HepG2 (cell line): Measurements from ENCODE around the gene RREB1. TPM values are rescaled to one million over a fixed set of nuclear protein-coding genes. Genes with fewer than 3 reads are reported as not detected.

Source experiments
- DNMT3B ChIP-seq: conservative IDR thresholded peaks from 2 replicates; pipeline ENCODE4 v1.6.1; 2016; ENCODE audit warnings: missing biosample characterization, control low read depth
- EP300 ChIP-seq, 3 experiments: sonication (generic) in 1 of 3; formaldehyde crosslinking in 1 of 3; IDR thresholded peaks; 2 replicates each; pipeline versions ENCODE4 v1.5.1 to v1.6.1; 2011 to 2020; ENCODE audit warnings: low read depth in 2 of 3, low read length in 2 of 3, borderline replicate concordance in 1 of 3, improper control_type of control experiment in 1 of 3, mild to moderate bottlenecking in 1 of 3, missing genetic modification reagents in 1 of 3, moderate library complexity in 1 of 3
- HMG20A ChIP-seq: IDR thresholded peaks from 2 replicates; pipeline ENCODE4 v1.6.1; 2016; ENCODE audit warnings: borderline replicate concordance
- HNF4G ChIP-seq, 2 experiments: sonication (generic) in 1 of 2; formaldehyde crosslinking in 1 of 2; IDR thresholded peaks; 2 replicates each; pipeline versions ENCODE4 v1.4.0 to v1.6.1; 2011 to 2020; ENCODE audit warnings: borderline replicate concordance in 2 of 2, low read depth in 2 of 2, mild to moderate bottlenecking in 2 of 2, low read length in 1 of 2, missing genetic modification reagents in 1 of 2, moderate library complexity in 1 of 2
- KAT7 ChIP-seq: IDR thresholded peaks from 2 replicates; pipeline ENCODE4 v1.6.1; 2018; ENCODE audit warnings: borderline replicate concordance, missing compliant biosample characterization
- KLF13 ChIP-seq: sonication (generic); formaldehyde crosslinking; IDR thresholded peaks from 2 replicates; pipeline ENCODE4 v1.4.0; 2020; ENCODE audit warnings: mild to moderate bottlenecking, missing genetic modification reagents
- LCORL ChIP-seq, 2 experiments: fragments of 450-650 bp in 1 of 2; sonication (generic) in 1 of 2; formaldehyde crosslinking in 1 of 2; IDR thresholded peaks; 2 replicates each; pipeline versions ENCODE4 v1.5.0 to v1.6.1; 2017 to 2020; ENCODE audit warnings: antibody characterized with exemption in 1 of 2, missing genetic modification reagents in 1 of 2
- MED8 ChIP-seq: sonication (generic); formaldehyde crosslinking; IDR thresholded peaks from 2 replicates; pipeline ENCODE4 v1.8.1; 2023; ENCODE audit warnings: mild to moderate bottlenecking, missing genetic modification reagents; ENCODE audit not compliant: insufficient replicate concordance
- RAD21 ChIP-seq: fragments of 450-650 bp; formaldehyde crosslinking; IDR thresholded peaks from 2 replicates; pipeline ENCODE4 v1.5.0; 2020; ENCODE audit warnings: mild to moderate bottlenecking
- RXRA ChIP-seq: sonication (generic); formaldehyde crosslinking; IDR thresholded peaks from 2 replicates; pipeline ENCODE4 v1.5.1; 2020; ENCODE audit warnings: missing genetic modification reagents
- U2AF1 ChIP-seq: fragments of 200-400 bp; formaldehyde crosslinking; optimal IDR thresholded peaks from 2 replicates; pipeline ENCODE3; 2017; ENCODE audit warnings: mild to moderate bottlenecking, low read depth, low read length
- WIZ ChIP-seq: sonication (generic); formaldehyde crosslinking; IDR thresholded peaks from 2 replicates; pipeline ENCODE4 v1.5.1; 2020; ENCODE audit warnings: mild to moderate bottlenecking, missing genetic modification reagents
- ZBTB43 ChIP-seq: sonication (generic); formaldehyde crosslinking; conservative IDR thresholded peaks from 2 replicates; pipeline ENCODE4 v1.4.0; 2020; ENCODE audit warnings: missing genetic modification reagents
- ZNF577 ChIP-seq: sonication (generic); formaldehyde crosslinking; IDR thresholded peaks from 2 replicates; pipeline ENCODE4 v1.4.0; 2020; ENCODE audit warnings: mild to moderate bottlenecking, low read depth, missing genetic modification reagents, borderline replicate concordance
- ZNF766 ChIP-seq: sonication (generic); formaldehyde crosslinking; IDR thresholded peaks from 2 replicates; pipeline ENCODE4 v1.5.0; 2020; ENCODE audit warnings: missing genetic modification reagents, borderline replicate concordance
- polyA plus RNA-seq, 8 experiments: library from polyadenylated mRNA; depleted of rRNA in 3 of 8; stranded (reverse) in 7 of 8; unstranded in 1 of 8; fragments of >200 nt; fragmentation: Illumina TruSeq in 4 of 8; extraction: Trizol in 4 of 8; gene quantifications; 2 replicates each; pipeline versions ENCODE4 v1.2.1 to v1.2.3, GENCODE V29; 2011 to 2016; ENCODE audit warnings: low read depth in 4 of 8, missing spikeins in 1 of 8, mixed read lengths in 1 of 8; ENCODE audit not compliant: insufficient read depth in 1 of 8
- total RNA-seq, 5 experiments: library from RNA; depleted of rRNA; stranded (reverse); fragments of >200 nt; fragmentation: Illumina TruSeq; extraction: Trizol; gene quantifications; 2 replicates each; pipeline ENCODE4 v1.2.3, GENCODE V29; 2016; ENCODE audit warnings: low read depth in 1 of 5
- TF ChIP-seq, protein P1 (sequence below): IDR thresholded peaks from 2 replicates; pipeline ENCODE4 v1.4.0; 2020; ENCODE audit warnings: mild to moderate bottlenecking, missing genetic modification reagents
- TF ChIP-seq, protein P2 (sequence below): IDR thresholded peaks from 2 replicates; pipeline ENCODE4 v1.6.1; 2016; ENCODE audit warnings: mild to moderate bottlenecking, missing biosample characterization, missing genetic modification reagents
- TF ChIP-seq, protein P3 (sequence below): sonication (generic); formaldehyde crosslinking; IDR thresholded peaks from 2 replicates; pipeline ENCODE4 v1.8.1; 2023; ENCODE audit warnings: mild to moderate bottlenecking, moderate library complexity, missing genetic modification reagents
- TF ChIP-seq, protein P4 (sequence below): sonication (generic); formaldehyde crosslinking; IDR thresholded peaks from 2 replicates; pipeline ENCODE4 v1.5.1; 2020; ENCODE audit warnings: missing genetic modification reagents, mild to moderate bottlenecking, borderline replicate concordance

The RREB1 gene
- total and polyA plus RNA-seq, 2 of the 13 experiments (the other 11 are each of a cell fraction or from before 2014, with no cell fraction given) = 6.1 to 23.2 TPM

- TF ChIP-seq, protein P1, sequence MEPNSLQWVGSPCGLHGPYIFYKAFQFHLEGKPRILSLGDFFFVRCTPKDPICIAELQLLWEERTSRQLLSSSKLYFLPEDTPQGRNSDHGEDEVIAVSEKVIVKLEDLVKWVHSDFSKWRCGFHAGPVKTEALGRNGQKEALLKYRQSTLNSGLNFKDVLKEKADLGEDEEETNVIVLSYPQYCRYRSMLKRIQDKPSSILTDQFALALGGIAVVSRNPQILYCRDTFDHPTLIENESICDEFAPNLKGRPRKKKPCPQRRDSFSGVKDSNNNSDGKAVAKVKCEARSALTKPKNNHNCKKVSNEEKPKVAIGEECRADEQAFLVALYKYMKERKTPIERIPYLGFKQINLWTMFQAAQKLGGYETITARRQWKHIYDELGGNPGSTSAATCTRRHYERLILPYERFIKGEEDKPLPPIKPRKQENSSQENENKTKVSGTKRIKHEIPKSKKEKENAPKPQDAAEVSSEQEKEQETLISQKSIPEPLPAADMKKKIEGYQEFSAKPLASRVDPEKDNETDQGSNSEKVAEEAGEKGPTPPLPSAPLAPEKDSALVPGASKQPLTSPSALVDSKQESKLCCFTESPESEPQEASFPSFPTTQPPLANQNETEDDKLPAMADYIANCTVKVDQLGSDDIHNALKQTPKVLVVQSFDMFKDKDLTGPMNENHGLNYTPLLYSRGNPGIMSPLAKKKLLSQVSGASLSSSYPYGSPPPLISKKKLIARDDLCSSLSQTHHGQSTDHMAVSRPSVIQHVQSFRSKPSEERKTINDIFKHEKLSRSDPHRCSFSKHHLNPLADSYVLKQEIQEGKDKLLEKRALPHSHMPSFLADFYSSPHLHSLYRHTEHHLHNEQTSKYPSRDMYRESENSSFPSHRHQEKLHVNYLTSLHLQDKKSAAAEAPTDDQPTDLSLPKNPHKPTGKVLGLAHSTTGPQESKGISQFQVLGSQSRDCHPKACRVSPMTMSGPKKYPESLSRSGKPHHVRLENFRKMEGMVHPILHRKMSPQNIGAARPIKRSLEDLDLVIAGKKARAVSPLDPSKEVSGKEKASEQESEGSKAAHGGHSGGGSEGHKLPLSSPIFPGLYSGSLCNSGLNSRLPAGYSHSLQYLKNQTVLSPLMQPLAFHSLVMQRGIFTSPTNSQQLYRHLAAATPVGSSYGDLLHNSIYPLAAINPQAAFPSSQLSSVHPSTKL = peak; percentile 27; the same call in 1 of the 2 replicates
- no peak for TF ChIP-seq ZNF577 (CRISPR knock-in tag)
- TF ChIP-seq, protein P2, sequence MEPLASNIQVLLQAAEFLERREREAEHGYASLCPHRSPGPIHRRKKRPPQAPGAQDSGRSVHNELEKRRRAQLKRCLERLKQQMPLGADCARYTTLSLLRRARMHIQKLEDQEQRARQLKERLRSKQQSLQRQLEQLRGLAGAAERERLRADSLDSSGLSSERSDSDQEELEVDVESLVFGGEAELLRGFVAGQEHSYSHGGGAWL (CRISPR knock-in tag) = no peak
- 0 out of 2 replicates have a peak, but pooled peaks have one; percentile 15 for TF ChIP-seq ZBTB43
- TF ChIP-seq RAD21 (CRISPR knock-in tag) = no peak
- no peak for TF ChIP-seq KLF13 (CRISPR knock-in tag)
- peak in 1 of 2 experiments; percentile 34; a peak in 2 of 4 replicates for TF ChIP-seq EP300 (IDR thresholded peaks at IDR 0.05; ENCODE audit: low read depth in 2 of 2, low read length in 2 of 2)
- TF ChIP-seq EP300 (CRISPR knock-in tag; IDR thresholded peaks at IDR 0.05; ENCODE audit: borderline replicate concordance) = no peak
- TF ChIP-seq DNMT3B = no peak
- TF ChIP-seq, protein P3, sequence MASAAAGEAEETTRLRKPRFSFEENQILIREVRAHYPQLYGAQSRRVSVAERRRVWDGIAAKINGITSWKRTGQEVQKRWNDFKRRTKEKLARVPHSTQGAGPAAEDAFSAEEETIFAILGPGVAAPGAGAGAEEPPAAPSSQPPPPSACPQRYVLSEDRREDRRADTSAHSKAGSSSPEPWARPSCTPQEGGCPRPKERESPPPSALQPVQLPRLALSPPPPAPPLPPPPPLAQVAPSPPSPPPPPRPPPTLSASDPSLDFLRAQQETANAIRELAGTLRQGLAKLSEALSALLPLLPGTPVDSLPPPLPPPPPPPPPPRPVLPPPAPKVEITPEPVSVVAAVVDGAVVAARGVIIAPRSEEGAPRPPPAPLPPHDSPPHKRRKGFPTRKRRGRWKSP = no peak
- TF ChIP-seq, protein P4, sequence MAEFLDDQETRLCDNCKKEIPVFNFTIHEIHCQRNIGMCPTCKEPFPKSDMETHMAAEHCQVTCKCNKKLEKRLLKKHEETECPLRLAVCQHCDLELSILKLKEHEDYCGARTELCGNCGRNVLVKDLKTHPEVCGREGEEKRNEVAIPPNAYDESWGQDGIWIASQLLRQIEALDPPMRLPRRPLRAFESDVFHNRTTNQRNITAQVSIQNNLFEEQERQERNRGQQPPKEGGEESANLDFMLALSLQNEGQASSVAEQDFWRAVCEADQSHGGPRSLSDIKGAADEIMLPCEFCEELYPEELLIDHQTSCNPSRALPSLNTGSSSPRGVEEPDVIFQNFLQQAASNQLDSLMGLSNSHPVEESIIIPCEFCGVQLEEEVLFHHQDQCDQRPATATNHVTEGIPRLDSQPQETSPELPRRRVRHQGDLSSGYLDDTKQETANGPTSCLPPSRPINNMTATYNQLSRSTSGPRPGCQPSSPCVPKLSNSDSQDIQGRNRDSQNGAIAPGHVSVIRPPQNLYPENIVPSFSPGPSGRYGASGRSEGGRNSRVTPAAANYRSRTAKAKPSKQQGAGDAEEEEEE (CRISPR knock-in tag) = no peak
- TF ChIP-seq MED8 (CRISPR knock-in tag) = no peak
- no peak for TF ChIP-seq U2AF1
- no peak for TF ChIP-seq ZNF766 (CRISPR knock-in tag)
- TF ChIP-seq WIZ (CRISPR knock-in tag) = no peak
- TF ChIP-seq RXRA = no peak
- no peak for TF ChIP-seq KAT7 (CRISPR knock-in tag)
- no peak for TF ChIP-seq HMG20A (CRISPR knock-in tag)
- no peak for TF ChIP-seq LCORL (IDR thresholded peaks at IDR 0.05)
- 0 out of 2 replicates have a peak, but pooled peaks have one; percentile 20 for TF ChIP-seq LCORL (CRISPR knock-in tag; IDR thresholded peaks at IDR 0.05)
- TF ChIP-seq HNF4G (IDR thresholded peaks at IDR 0.05; ENCODE audit: borderline replicate concordance, low read depth, low read length) = peak; percentile 8; the same call in 1 of the 2 replicates
- TF ChIP-seq HNF4G (CRISPR knock-in tag; IDR thresholded peaks at IDR 0.05; ENCODE audit: borderline replicate concordance, low read depth) = no peak
Observed at GRCh38 chr6:7161845-7162244, 54.1 kb downstream of the RREB1 start (continued).
